Frontal cortex (tissue), 4 donors: Measurements from ENCODE around the gene SLC15A3. TPM values are rescaled to one million over a fixed set of nuclear protein-coding genes. Genes with fewer than 3 reads are reported as not detected.
"Not testable (repeated sequence)": the region's sequence is repeated elsewhere in the genome, so short reads cannot be mapped to it uniquely, and the experiment has no call there.

ENCODE experiments used
- DNase-seq, 2 donors: peaks; one replicate each; pipeline ENCODE4 v3.0.0; 2012; ENCODE audit warnings: low spot score in 2 of 2
- FAIRE-seq: peaks from 2 replicates; lab custom pipeline; 2012; peaks lifted over from hg19 to GRCh38; lab: Jason Lieb, UNC
- total RNA-seq: library from RNA; depleted of rRNA; stranded (reverse); fragments of >200 nt; gene quantifications from one replicate; pipeline ENCODE4 v1.2.3, GENCODE V29; 2014
- donor health status: control.
- donor health status: control.
- donor health status: control.

The SLC15A3 gene
- total RNA-seq, 1 donor from 2014 or later: 3.3 TPM

- FAIRE-seq: no peak
Observed at GRCh38 chr11:60977836-60978235, 25.9 kb upstream of the SLC15A3 start.

GRCh38 chr11:60977224-60977623 lies 25.2 kb upstream of the SLC15A3 start:
- DNase-seq (no peak), FAIRE-seq (no peak)

More at GRCh38 chr11:60977836-60978235, 25.9 kb upstream of the SLC15A3 start:
- DNase-seq: no peak

- no peak for DNase-seq
- FAIRE-seq: no peak
Observed at GRCh38 chr11:60974726-60975125, 22.8 kb upstream of the SLC15A3 start.

GRCh38 chr11:60974316-60974715 lies 22.3 kb upstream of the SLC15A3 start:
- not testable (repeated sequence) for FAIRE-seq, DNase-seq

- FAIRE-seq (no peak), DNase-seq (no peak)
Observed at GRCh38 chr11:60973699-60974098, 21.7 kb upstream of the SLC15A3 start.

- no peak for FAIRE-seq
- no peak for DNase-seq
Observed at GRCh38 chr11:60972182-60973030, 20.4 kb upstream of the SLC15A3 start.

GRCh38 chr11:60971520-60971919 lies 19.5 kb upstream of the SLC15A3 start, which contains the start of gene CD6:
Gene CD6, plus strand, starts transcription at chr11:60971680. Its CDS starts 186 bp downstream, at chr11:60971866.
- FAIRE-seq (no peak), DNase-seq (no peak)

- no peak for FAIRE-seq
Observed at GRCh38 chr11:60970890-60971289, 18.9 kb upstream of the SLC15A3 start.

GRCh38 chr11:60970369-60970774 lies 18.4 kb upstream of the SLC15A3 start:
- no peak for FAIRE-seq
- no peak for DNase-seq

More at GRCh38 chr11:60970890-60971289, 18.9 kb upstream of the SLC15A3 start:
- no peak for DNase-seq

- DNase-seq: no peak
- no peak for FAIRE-seq
Observed at GRCh38 chr11:60968223-60968622, 16.2 kb upstream of the SLC15A3 start.

GRCh38 chr11:60966890-60967289 lies 14.9 kb upstream of the SLC15A3 start:
- FAIRE-seq (no peak), DNase-seq (no peak)

GRCh38 chr11:60964801-60965200 lies 12.8 kb upstream of the SLC15A3 start:
- DNase-seq: no peak
- FAIRE-seq: no peak

- FAIRE-seq: no peak
- DNase-seq: no peak
Observed at GRCh38 chr11:60960405-60960804, 8.4 kb upstream of the SLC15A3 start.

- DNase-seq (no peak), FAIRE-seq (no peak)
Observed at GRCh38 chr11:60959431-60959830, 7.5 kb upstream of the SLC15A3 start.

- DNase-seq (no peak), FAIRE-seq (no peak)
Observed at GRCh38 chr11:60957188-60957587, 5.2 kb upstream of the SLC15A3 start.

GRCh38 chr11:60955571-60955970 lies 3.6 kb upstream of the SLC15A3 start:
- FAIRE-seq (no peak), DNase-seq (no peak)

- no peak for FAIRE-seq
- no peak for DNase-seq
Observed at GRCh38 chr11:60954421-60954820, 2.4 kb upstream of the SLC15A3 start.

- FAIRE-seq: no peak
- no peak for DNase-seq
Observed at GRCh38 chr11:60953781-60954180, 1.8 kb upstream of the SLC15A3 start.

GRCh38 chr11:60952742-60953170 lies 780 bp upstream of the SLC15A3 start:
- DNase-seq: no peak

GRCh38 chr11:60951606-60951903 lies 421 bp downstream of the SLC15A3 start:
- no peak for DNase-seq
- no peak for FAIRE-seq

More at GRCh38 chr11:60952742-60953170, 780 bp upstream of the SLC15A3 start:
- FAIRE-seq: no peak

GRCh38 chr11:60950933-60951605 lies 907 bp downstream of the SLC15A3 start:
- FAIRE-seq (no peak), DNase-seq (no peak)
